ENCODE data around the gene POLR3G.

Gene POLR3G

GRCh38 chr5:90495146-90495545 is 20.5 kb downstream of the POLR3G start:
- FAIRE-seq (no peak), DNase-seq (ENCODE audit: extremely low spot score, insufficient read length, low read depth) (no peak)

GRCh38 chr5:90503596-90503995 is 28.9 kb downstream of the POLR3G start:
- FAIRE-seq = no peak

DNA sequence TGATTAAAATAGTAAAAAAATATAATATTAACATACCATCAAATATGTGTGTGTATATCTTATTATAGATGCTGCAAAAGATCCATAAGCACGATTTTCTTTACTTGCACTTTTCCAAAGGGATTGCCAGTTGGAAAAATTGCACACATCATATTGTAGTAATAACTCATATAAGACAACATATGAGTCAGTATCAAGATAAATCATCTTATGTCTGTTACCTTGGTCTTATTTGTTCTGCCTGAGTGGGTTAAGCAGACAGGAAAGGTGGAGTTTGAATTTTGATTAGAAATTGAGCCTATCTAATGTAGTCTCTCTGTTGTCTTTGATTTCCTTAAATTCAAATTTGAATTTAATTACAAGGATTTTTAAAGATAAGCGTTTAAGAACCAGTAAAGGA is 30.1 kb downstream of the POLR3G start:
- FAIRE-seq (no peak), DNase-seq (ENCODE audit: extremely low spot score, insufficient read length, low read depth) (no peak)

More at GRCh38 chr5:90503596-90503995, 28.9 kb downstream of the POLR3G start:
- no peak for DNase-seq (ENCODE audit: extremely low spot score, insufficient read length, low read depth)

- DNase-seq (ENCODE audit: extremely low spot score, insufficient read length, low read depth) (no peak), FAIRE-seq (no peak)
Observed at GRCh38 chr5:90506221-90506620, 31.6 kb downstream of the POLR3G start.

DNA sequence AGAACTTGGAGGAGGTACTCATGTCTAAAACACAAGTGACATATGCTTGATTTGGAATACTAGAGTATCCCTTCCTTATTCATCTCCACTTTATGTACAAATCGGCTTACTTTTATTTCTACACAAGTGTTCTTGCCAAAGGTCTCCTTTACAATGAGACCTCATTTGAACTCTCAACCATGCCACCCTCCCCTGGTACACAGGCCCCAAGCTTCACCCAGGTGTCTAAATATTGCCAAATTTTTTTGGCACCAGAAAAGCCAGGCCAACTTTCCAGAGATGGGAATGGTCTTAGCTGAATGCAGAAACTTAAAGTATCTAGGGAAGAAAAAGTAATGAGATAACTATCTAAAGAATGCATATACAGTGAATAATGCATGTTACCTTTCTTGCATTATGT is 35.8 kb downstream of the POLR3G start:
- no peak for FAIRE-seq

GRCh38 chr5:90514520-90514919 is 39.9 kb downstream of the POLR3G start:
- no peak for DNase-seq (ENCODE audit: extremely low spot score, insufficient read length, low read depth)
- FAIRE-seq = no peak

More for the DNA sequence above, 35.8 kb downstream of the POLR3G start:
- no peak for DNase-seq (ENCODE audit: extremely low spot score, insufficient read length, low read depth)

- FAIRE-seq (no peak), DNase-seq (ENCODE audit: extremely low spot score, insufficient read length, low read depth) (no peak)
Observed at GRCh38 chr5:90518661-90519060, 44.0 kb downstream of the POLR3G start.

DNA sequence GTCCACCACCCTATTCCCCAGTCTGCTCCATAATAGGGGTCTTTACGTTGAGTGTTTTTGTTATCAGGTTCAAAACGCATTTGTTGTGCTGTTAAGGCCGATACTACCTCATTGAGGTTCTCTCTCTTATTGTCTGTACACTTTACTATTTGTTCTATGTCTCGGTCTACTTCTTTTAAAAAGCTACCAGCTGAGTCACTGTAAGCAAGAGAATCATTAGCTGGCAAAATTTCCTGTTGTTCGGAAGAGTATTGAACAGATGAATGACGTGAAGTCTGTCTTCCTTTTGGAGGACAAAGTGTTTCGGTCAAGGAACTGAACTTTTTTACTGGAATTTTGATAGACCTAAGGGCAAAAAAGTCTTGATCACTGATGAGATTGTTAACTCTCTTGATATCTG is 44.4 kb downstream of the POLR3G start:
- FAIRE-seq (no peak), DNase-seq (ENCODE audit: extremely low spot score, insufficient read length, low read depth) (no peak)

GRCh38 chr5:90528601-90529193 is 54.0 kb downstream of the POLR3G start:
- FAIRE-seq = peak; percentile 33

GRCh38 chr5:90529194-90529938 is 54.7 kb downstream of the POLR3G start, which contains the start of gene LYSMD3:
LYSMD3 (minus strand) TSS chr5:90529584; CDS start chr5:90525289, 4,295 bp downstream.
- peak; percentile 94 for FAIRE-seq
- DNase-seq (ENCODE audit: extremely low spot score, insufficient read length, low read depth) = peak; percentile 95

More at GRCh38 chr5:90528601-90529193, 54.0 kb downstream of the POLR3G start:
- no peak for DNase-seq (ENCODE audit: extremely low spot score, insufficient read length, low read depth)

GRCh38 chr5:90529939-90530677 is 55.4 kb downstream of the POLR3G start:
- FAIRE-seq (no peak), DNase-seq (ENCODE audit: extremely low spot score, insufficient read length, low read depth) (peak; percentile 30)

- DNase-seq (ENCODE audit: extremely low spot score, insufficient read length, low read depth) (no peak), FAIRE-seq (no peak)
Observed at GRCh38 chr5:90530736-90531487, 56.2 kb downstream of the POLR3G start.

GRCh38 chr5:90533794-90534193 is 59.1 kb downstream of the POLR3G start:
- DNase-seq (ENCODE audit: extremely low spot score, insufficient read length, low read depth) (no peak), FAIRE-seq (no peak)

- FAIRE-seq = no peak
Observed at GRCh38 chr5:90534922-90535321, 60.3 kb downstream of the POLR3G start.

DNA sequence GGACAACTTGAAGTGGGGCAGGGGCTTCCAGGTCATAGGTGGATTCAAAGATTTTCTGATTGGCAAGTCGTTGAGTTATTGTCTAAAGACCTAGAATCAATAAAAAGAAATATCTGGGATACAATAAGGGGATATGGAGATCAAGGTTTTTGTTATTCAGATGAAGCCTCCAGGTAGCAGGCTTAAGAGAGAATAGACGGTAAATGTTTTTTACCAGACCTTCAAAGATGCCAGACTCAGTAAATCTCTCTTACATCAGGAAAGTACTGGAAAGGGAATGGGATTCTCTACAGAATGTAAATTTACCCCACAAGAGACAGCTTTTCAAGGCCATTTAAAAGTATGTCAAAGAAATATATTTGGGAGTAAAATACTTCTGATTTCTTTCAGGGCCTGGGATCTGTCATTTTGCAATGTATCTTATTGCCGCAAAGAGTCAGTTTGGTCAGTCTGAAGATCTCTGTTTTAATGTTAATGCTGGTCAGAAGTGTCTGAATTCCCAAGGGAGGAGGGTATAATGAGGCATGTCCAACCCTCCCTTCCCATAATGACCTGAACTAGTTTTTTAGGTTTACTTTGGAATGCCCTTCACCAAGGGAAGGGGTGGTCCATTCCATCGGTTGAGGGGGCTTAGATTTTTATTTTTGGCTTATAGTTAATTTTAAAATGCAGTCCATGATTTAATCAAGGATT is 68.3 kb downstream of the POLR3G start:
- no peak for FAIRE-seq
- DNase-seq (ENCODE audit: extremely low spot score, insufficient read length, low read depth) = no peak

More at GRCh38 chr5:90534922-90535321, 60.3 kb downstream of the POLR3G start:
- DNase-seq (ENCODE audit: extremely low spot score, insufficient read length, low read depth) = no peak

GRCh38 chr5:90545511-90545910 is 70.8 kb downstream of the POLR3G start:
- no peak for DNase-seq (ENCODE audit: extremely low spot score, insufficient read length, low read depth)
- FAIRE-seq = no peak

DNA sequence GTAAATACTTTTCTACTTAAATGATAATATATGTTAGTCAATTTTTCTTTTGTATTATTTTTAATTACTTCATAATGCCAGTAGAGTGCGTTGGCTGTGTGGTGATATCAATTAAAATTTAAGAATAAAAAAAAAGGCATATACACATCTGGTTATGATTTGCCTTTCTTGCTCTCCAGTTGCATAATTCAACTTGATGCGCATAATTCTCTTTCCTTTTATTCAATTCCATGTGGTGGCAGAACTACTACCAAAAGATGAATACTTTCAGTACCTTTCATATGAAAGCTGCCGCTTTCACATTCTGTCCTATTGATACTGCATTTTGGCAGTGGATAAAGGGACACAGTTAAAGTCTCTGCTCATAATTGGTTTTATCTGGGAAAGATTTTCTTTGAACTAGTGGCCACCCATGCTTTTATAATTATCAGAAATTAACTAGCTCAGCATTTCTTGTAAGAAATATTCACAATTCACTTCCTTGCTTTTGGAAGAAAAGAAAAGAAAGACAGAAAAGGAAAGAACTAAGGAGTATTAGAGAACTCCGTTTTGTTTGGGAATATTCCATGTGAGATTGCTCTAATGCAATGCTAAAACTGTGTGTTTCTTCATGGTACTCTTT is 71.7 kb downstream of the POLR3G start:
- no peak for DNase-seq (ENCODE audit: extremely low spot score, insufficient read length, low read depth)
- no peak for FAIRE-seq

DNA sequence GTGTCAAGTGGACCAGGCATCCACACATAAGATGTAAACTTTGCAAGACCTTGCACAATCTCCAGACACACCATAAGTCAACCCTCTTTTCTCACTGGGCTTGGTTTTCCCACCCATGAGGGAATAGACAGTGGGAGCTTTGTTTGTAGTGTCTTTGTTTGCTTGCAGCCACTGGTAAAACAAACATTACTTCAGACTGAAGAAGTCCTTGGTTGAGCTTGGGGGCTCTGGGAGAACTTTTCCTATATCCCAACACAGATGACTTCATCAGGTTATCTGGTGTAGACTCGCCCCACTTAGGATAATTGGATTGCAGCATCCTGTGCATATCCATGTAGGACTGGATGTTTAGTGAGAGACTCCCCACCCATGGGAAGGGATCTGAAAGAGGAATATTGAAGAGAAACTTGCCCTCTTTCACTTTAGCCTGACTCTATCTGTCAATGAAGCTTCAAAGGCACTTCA is 72.4 kb downstream of the POLR3G start:
- FAIRE-seq = no peak
- no peak for DNase-seq (ENCODE audit: extremely low spot score, insufficient read length, low read depth)

DNA sequence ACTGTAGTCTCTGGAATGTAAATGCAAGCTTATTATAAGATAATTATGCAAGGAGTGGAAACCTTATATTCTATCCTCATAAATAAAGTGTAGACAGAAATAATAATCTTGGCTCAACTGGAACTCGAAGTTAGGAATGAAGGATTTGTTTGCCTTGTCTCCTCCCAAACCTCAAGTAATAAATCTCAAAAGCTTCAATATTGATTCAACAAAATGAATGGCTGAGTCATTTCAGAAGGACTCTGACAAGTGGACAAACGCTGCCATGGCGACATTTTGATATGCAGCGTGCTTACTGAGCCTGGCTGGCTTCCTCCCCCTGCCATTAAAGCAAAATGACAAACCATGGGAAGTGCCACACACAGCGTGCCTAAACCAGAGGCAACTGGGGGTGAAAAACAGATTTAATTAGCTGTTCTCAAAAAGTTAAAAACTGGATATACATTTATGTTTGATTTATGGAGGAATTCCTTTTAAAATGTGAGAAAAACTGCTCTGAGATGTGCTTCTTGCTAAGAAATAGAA is 73.5 kb downstream of the POLR3G start:
- no peak for FAIRE-seq
- no peak for DNase-seq (ENCODE audit: extremely low spot score, insufficient read length, low read depth)
